RWPE1 (cell line): ENCODE results near the gene FRRS1.

ENCODE experiments used
- CTCF ChIA-PET: fragments of 350-600 bp; sonication (Branson Sonifier 250); formaldehyde crosslinking; extraction: SDS; loops from one replicate; lab custom pipeline; 2021; lab: Yijun Ruan, JAX
- POLR2A ChIA-PET: fragments of 400-600 bp; formaldehyde crosslinking; extraction: SDS; loops from one replicate; lab custom pipeline; 2020; ENCODE audit warnings: antibody characterized with exemption; ENCODE audit not compliant: low non-redundant PET; lab: Yijun Ruan, JAX
- DNase-seq: peaks from one replicate; pipeline ENCODE4 v3.0.0; 2012; ENCODE audit warnings: low spot score
- H3K27ac ChIP-seq: fragments of 450-650 bp; 2 replicates; pipeline ENCODE4 v1.5.1; 2017
- TF ChIP-seq, protein P1 (sequence below): fragments of 450-650 bp; conservative IDR thresholded peaks from 2 replicates; pipeline ENCODE4 v1.5.1; 2017; ENCODE audit warnings: low read depth, mild to moderate bottlenecking

The FRRS1 gene

GRCh38 chr1:99717005-99717404 lies 49.4 kb downstream of the FRRS1 start:
- no peak for DNase-seq
- no peak overlapping the region for H3K27ac ChIP-seq
- CTCF ChIA-PET = no interaction called here
- TF ChIP-seq, protein P1, sequence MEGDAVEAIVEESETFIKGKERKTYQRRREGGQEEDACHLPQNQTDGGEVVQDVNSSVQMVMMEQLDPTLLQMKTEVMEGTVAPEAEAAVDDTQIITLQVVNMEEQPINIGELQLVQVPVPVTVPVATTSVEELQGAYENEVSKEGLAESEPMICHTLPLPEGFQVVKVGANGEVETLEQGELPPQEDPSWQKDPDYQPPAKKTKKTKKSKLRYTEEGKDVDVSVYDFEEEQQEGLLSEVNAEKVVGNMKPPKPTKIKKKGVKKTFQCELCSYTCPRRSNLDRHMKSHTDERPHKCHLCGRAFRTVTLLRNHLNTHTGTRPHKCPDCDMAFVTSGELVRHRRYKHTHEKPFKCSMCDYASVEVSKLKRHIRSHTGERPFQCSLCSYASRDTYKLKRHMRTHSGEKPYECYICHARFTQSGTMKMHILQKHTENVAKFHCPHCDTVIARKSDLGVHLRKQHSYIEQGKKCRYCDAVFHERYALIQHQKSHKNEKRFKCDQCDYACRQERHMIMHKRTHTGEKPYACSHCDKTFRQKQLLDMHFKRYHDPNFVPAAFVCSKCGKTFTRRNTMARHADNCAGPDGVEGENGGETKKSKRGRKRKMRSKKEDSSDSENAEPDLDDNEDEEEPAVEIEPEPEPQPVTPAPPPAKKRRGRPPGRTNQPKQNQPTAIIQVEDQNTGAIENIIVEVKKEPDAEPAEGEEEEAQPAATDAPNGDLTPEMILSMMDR = no peak
- POLR2A ChIA-PET = no interaction called here

DNA sequence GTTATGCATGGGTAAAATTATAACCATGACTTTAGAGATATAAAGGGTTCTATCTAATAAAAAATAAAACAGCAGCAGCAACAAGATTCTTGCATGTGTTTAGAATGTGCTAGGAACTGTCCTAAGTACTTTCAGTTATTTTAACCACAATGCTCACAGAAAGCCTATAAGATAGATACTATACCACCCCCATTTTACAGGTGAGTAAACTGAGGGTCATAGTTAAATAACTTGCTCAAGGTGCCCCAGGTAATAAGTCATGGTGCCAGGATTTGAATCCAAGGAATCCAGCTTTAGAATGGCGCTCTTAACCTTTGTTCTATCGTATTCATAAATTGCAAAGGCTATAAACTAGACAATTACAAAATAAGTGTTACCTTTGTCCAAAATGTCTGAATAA lies 53.4 kb downstream of the FRRS1 start:
- TF ChIP-seq, protein P1 = no peak
- H3K27ac ChIP-seq = no peak overlapping the region
- CTCF ChIA-PET = no interaction called here
- POLR2A ChIA-PET = no interaction called here
- no peak for DNase-seq

DNA sequence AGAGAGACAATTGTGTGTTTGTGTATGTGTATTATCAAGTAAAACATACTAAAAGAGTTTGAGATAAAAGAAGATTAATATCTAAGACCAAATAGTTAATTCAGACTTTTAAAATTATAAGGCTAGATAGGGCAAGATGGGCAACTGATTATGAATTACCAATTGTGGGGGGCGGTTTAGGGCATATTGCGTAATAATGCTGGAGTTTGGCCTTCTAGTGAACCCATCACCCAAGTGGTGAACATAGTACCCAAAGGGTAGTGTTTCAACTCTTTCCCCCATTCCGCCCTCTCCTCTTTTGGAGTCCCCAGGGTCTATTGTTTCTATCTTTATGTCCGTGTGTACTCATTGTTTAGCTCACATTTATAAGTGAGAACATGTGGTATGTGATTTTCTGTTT lies 55.4 kb downstream of the FRRS1 start:
- H3K27ac ChIP-seq = no peak overlapping the region
- POLR2A ChIA-PET = no interaction called here
- CTCF ChIA-PET = interaction anchor here (0.7 kb wide), 2 partner anchors 229 to 1590 kb away, joined by 3 to 4 read pairs; no protein-coding TSS in a partner anchor
- TF ChIP-seq, protein P1 = no peak
- no peak for DNase-seq

DNA sequence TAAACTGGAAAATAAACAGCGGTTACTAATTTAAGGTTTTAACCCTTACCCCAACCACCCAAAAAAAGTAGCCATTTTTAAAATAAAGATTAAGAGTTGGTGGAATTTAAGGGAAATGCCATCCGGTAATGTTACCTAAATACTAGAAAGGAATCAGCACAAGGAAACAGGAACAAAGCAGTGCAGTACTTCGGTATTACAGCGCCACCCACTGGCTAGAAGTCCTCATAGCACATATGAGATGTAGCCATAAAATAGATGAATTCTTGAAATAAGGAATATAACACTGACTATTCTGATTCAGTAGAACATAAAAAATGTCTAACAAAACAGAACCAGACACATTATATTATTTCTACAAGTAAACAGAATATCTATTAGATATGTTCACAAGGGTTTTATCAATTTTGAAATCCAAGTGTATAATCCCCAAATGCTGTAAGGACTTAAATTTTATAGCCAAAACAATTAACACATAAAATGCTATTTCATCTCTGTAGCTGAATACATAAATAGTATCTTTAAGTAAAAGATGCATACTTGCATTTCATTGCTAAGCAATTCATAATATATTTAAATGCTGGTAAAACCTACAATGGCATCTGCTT lies 58.8 kb downstream of the FRRS1 start:
- POLR2A ChIA-PET = no interaction called here
- CTCF ChIA-PET = interaction anchor here (0.7 kb wide), 1 partner anchor 178 kb away, joined by 3 read pairs; no protein-coding TSS in a partner anchor
- TF ChIP-seq, protein P1 = peak; percentile 85
- DNase-seq = peak; percentile 47
- no peak overlapping the region for H3K27ac ChIP-seq

DNA sequence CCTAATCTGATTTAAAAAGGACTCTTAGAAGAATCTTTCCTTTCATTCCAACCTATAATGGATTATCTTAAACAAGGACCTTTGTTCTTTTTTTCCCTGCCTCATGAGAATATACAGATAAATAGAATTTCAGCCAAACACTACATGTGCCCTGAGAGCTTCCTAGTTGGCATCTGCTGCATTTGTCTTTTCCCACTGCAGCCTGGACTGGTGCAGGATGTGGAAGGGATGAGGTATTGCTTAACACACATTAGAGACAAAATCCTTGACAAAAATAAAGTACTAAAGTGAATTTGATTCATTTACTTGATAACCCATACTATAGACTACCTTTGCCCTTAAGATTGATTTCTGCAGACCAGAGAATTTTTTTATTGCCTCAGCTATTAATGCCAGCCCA lies 61.0 kb downstream of the FRRS1 start:
- H3K27ac ChIP-seq = no peak overlapping the region
- POLR2A ChIA-PET = no interaction called here
- TF ChIP-seq, protein P1 = no peak
- DNase-seq = no peak
- CTCF ChIA-PET = no interaction called here

DNA sequence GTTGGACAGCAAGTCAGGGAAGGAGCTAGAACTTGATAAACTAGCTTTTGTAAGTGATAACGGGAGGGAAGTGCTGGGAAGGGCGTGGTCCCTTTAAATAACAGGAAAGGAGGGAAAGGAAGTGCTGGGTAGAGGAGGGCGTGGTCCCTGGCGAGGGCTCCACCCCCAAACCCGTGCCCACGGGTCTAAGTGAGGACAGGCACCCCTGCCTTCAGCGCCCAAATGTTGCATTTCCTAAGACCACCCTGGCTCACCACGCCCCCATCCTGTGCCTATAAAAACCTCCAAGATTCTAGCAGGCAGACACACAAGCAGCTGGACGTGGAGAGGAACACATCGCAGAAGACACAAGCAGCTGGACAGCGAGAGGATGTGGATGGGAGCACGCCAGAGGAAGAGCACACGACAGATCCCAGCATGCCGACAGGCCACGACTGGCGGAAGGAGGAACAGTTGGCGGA lies 62.0 kb downstream of the FRRS1 start:
- DNase-seq = no peak
- no peak overlapping the region for H3K27ac ChIP-seq
- ChIA-PET POLR2A (no interaction called here), CTCF (interaction anchor here (0.6 to 1.5 kb wide), 2 partner anchors 124 to 156 kb away, joined by 3 read pairs; no protein-coding TSS in a partner anchor)
- TF ChIP-seq, protein P1 = no peak
